ENCODE measurements around the gene YIF1A.

The YIF1A gene

DNA sequence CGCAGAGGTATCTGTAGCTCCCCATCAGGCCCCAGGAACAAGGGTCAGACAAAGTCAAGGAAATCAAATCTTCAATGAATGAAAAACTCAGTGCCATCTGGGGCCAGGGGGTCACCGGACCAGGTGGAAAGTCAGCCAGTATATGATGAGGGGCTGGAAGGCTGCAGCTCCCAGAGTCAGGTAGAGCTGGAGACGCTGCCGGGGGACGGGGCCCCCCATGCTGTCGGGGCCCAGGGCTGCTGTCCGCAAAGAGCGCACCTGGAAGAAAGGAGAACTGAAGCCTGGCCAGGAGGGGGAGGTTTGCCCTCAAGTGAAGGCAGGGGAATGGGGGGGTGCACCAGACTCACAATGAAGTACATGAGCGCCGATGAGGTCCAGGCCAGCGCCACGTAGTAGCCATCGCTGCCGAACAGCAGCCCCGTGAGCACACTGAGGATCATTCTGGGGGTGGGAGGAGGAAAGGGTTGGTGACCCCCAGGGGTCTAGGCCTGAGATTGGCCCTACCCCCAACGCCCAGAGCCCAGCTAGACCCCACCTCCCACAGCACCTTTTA, 4.3 kb downstream of the YIF1A start:
- Histone ChIP-seq H3K9ac (no peak overlapping the region), H3K36me3 (ENCODE audit: control insufficient read depth, insufficient read depth, low read length) (no peaks in the 10 kb centered on the region), H3K79me2 (no peaks in the 10 kb centered on the region), H3K9me3 (ENCODE audit: control insufficient read depth, low read length) (no peaks in the 10 kb centered on the region), H2AFZ (no peak overlapping the region), H3K27me3 (ENCODE audit: control insufficient read depth, insufficient read depth, low read length) (no peaks in the 10 kb centered on the region), H3K4me2 (ENCODE audit: low read length) (no peak overlapping the region), H3K4me3 (ENCODE audit: low read depth, low read length) (no peak overlapping the region), H3K27ac (no peak overlapping the region), H3K4me1 (no peaks in the 10 kb centered on the region)
- TF ChIP-seq, protein P1, sequence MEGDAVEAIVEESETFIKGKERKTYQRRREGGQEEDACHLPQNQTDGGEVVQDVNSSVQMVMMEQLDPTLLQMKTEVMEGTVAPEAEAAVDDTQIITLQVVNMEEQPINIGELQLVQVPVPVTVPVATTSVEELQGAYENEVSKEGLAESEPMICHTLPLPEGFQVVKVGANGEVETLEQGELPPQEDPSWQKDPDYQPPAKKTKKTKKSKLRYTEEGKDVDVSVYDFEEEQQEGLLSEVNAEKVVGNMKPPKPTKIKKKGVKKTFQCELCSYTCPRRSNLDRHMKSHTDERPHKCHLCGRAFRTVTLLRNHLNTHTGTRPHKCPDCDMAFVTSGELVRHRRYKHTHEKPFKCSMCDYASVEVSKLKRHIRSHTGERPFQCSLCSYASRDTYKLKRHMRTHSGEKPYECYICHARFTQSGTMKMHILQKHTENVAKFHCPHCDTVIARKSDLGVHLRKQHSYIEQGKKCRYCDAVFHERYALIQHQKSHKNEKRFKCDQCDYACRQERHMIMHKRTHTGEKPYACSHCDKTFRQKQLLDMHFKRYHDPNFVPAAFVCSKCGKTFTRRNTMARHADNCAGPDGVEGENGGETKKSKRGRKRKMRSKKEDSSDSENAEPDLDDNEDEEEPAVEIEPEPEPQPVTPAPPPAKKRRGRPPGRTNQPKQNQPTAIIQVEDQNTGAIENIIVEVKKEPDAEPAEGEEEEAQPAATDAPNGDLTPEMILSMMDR (IDR thresholded peaks at IDR 0.05) = no peak

DNA sequence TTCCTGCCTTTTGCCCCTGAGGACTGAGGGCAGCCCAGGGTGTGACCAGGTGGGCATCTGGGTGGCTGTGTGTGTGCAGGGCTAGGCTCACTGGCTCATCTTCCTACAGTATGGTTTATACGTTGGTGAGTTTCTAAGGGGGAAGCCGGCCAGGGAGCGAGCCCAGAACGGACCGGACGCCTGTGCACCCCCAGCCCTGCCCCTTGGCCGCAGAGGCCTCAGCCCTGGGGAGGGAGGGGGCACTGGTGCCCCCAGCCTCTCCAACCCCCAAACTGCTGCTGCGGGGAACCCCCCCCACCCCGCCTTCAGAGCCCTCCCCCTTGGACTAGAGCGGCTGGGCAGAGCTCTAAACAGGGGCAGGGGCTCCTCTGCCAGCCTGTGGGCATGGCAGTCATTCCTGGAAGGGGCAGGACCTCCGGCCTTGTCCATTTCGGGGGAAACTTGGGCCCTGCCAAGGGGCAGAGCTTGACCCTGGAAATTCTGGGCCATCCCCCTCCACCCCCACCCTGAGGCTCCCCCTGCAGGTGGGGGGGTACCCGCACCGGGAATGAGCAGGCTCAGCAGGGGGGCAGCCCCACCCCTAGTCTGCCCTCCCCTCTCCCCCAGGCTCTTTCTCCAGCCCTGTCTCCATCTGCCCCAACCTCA, 5.4 kb downstream of the YIF1A start:
- H3K27ac ChIP-seq = no peak overlapping the region
- H3K4me3 ChIP-seq (ENCODE audit: low read depth, low read length) = no peak overlapping the region
- no peak overlapping the region for H2AFZ ChIP-seq
- H3K36me3 ChIP-seq (ENCODE audit: control insufficient read depth, insufficient read depth, low read length) = no peaks in the 10 kb centered on the region
- no peaks in the 10 kb centered on the region for H3K79me2 ChIP-seq
- no peak overlapping the region for H3K4me2 ChIP-seq (ENCODE audit: low read length)
- no peaks in the 10 kb centered on the region for H3K4me1 ChIP-seq
- H3K9ac ChIP-seq = no peak overlapping the region
- TF ChIP-seq, protein P1 (IDR thresholded peaks at IDR 0.05) = no peak
- H3K9me3 ChIP-seq (ENCODE audit: control insufficient read depth, low read length) = no peaks in the 10 kb centered on the region
- H3K27me3 ChIP-seq (ENCODE audit: control insufficient read depth, insufficient read depth, low read length) = no peaks in the 10 kb centered on the region

DNA sequence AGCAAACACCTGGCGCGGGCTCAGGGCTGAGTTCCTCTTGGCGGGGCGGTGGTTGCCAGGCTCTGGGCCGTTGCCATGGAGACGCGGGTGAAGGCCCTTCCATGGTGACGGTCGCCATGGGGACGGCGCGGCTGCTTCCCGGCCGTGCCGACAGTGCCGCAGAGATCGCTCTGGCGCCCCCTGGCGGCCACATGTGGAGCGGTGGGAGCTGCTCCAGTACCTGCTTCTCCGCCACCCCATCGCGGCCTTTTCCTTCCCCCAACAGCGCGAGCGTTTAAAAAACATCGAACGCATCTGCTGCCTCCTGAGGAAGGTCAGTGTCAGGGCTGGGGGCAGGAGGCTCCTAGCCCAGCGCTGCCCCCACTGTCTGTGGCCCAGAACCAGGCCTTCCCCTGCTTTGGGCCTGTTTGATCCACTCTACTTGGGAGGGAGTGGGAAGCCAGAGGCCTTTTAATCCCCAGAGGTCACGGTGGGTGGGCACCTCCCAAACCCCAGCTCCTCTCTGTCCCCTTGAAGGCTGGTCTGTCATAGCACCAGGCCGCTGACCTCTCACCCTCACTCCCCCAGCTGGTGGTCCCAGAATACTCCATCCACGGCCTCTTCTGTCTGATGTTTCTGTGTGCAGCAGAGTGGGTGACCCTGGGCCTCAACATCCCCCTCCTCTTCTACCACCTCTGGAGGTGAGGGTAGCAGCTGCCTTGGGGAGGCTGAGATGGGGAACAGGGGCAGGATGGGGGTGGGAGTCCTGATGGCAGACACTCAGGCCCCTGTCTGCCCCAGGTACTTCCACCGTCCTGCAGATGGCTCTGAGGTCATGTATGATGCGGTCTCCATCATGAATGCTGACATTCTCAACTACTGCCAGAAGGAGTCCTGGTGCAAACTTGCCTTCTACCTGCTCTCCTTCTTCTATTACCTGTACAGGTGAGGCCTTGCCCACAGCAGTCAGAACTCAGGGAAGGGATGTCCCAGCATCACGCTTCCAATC, 6.2 kb downstream of the YIF1A start:
- H3K4me2 ChIP-seq (ENCODE audit: low read length) = no peak overlapping the region
- H3K9ac ChIP-seq = no peak overlapping the region
- TF ChIP-seq, protein P1 (IDR thresholded peaks at IDR 0.05) = peak; percentile 91
- H3K36me3 ChIP-seq (ENCODE audit: control insufficient read depth, insufficient read depth, low read length) = no peaks in the 10 kb centered on the region
- no peaks in the 10 kb centered on the region for H3K27me3 ChIP-seq (ENCODE audit: control insufficient read depth, insufficient read depth, low read length)
- no peak overlapping the region for H3K27ac ChIP-seq
- H3K4me3 ChIP-seq (ENCODE audit: low read depth, low read length) = no peak overlapping the region
- H2AFZ ChIP-seq = no peak overlapping the region
- H3K4me1 ChIP-seq = no peaks in the 10 kb centered on the region
- no peaks in the 10 kb centered on the region for H3K9me3 ChIP-seq (ENCODE audit: control insufficient read depth, low read length)
- no peaks in the 10 kb centered on the region for H3K79me2 ChIP-seq

DNA sequence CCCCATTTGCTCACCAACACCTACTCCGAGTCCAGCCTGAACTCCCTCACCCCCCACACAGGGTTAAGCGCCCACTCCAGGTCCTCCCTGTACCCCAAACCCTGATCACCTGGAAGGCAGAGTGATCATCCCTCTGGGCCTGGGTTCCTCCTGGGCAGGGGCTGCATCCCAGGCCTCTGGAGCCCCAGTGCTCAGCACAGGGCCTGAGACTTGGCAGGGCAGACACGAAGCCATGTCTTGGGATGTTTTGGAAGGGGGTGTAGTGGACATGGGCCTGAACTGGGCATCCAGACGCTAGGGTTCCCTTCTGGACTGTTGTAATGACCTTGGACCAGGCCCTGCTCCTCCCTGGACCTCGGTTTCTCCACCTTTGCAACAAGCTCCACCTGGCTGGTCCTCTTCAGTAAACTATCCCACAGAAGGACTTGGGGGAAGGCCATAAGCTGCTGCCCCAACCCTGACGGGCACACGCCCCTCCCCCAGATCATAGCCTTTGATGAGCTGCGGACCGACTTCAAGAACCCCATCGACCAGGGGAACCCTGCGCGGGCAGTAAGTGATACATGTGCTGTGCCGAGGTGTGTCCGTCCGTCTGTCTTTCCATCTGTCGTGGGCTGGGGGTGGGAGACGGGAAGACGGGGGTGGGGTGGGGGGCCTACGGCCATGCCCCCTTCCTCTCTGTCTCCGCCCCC, 7.0 kb downstream of the YIF1A start:
- Histone ChIP-seq H3K27me3 (ENCODE audit: control insufficient read depth, insufficient read depth, low read length) (no peaks in the 10 kb centered on the region), H3K4me3 (ENCODE audit: low read depth, low read length) (no peak overlapping the region), H3K27ac (no peak overlapping the region), H3K9me3 (ENCODE audit: control insufficient read depth, low read length) (no peaks in the 10 kb centered on the region), H3K36me3 (ENCODE audit: control insufficient read depth, insufficient read depth, low read length) (no peaks in the 10 kb centered on the region), H3K79me2 (no peaks in the 10 kb centered on the region), H2AFZ (no peak overlapping the region), H3K9ac (no peak overlapping the region), H3K4me2 (ENCODE audit: low read length) (no peak overlapping the region), H3K4me1 (no peaks in the 10 kb centered on the region)
- TF ChIP-seq, protein P1 (IDR thresholded peaks at IDR 0.05) = no peak

Measured in parathyroid adenoma (tissue), 2 donors.